Cardiac fibroblast (primary cell): ENCODE measurements around the gene SPNS2.

Experiments
- DNase-seq, 2 donors: peaks; one replicate each; pipeline versions ENCODE4 v3.0.0 to v3.0.0-alpha.2; 2010; ENCODE audit warnings: low read depth in 2 of 2
- H3K4me3 ChIP-seq, 2 donors: replicated peaks in 1 of 2; 1 replicate in 1 of 2; 2 replicates in 1 of 2; pipeline ENCODE4 v1.5.1; 2011; ENCODE audit warnings: low read depth in 2 of 2, low read length in 2 of 2, mild to moderate bottlenecking in 2 of 2, moderate library complexity in 1 of 2
- CTCF ChIP-seq: IDR thresholded peaks from one replicate; pipeline ENCODE4 v1.5.1; 2011; ENCODE audit warnings: low read depth, mild to moderate bottlenecking, low read length, inconsistent platforms

SPNS2 gene

GRCh38 chr17:4499431-4500190 is 930 bp downstream of the SPNS2 start:
- H3K4me3 ChIP-seq = peak overlapping the region in 1 of 2 donors; percentile 13
- peak in 1 of 2 donors; percentile 13 for DNase-seq
- no peak for TF ChIP-seq CTCF

- no peak for TF ChIP-seq CTCF
- H3K4me3 ChIP-seq = no peak overlapping the region
- no peak for DNase-seq
These were observed 1.5 kb downstream of the SPNS2 start for GRCh38 chr17:4500191-4500571.

- DNase-seq = no peak
- no peak overlapping the region for H3K4me3 ChIP-seq
- TF ChIP-seq CTCF = no peak
These were observed 2.7 kb downstream of the SPNS2 start for GRCh38 chr17:4501295-4501949.

GRCh38 chr17:4502466-4503154 is 3.9 kb downstream of the SPNS2 start:
- no peak for DNase-seq
- TF ChIP-seq CTCF = no peak
- H3K4me3 ChIP-seq = no peak overlapping the region

- H3K4me3 ChIP-seq = no peak overlapping the region
- no peak for TF ChIP-seq CTCF
- no peak for DNase-seq
These were observed 4.8 kb downstream of the SPNS2 start for GRCh38 chr17:4503283-4504025.

- DNase-seq = no peak
- no peak overlapping the region for H3K4me3 ChIP-seq
- TF ChIP-seq CTCF = no peak
These were observed 5.5 kb downstream of the SPNS2 start for GRCh38 chr17:4504188-4504587.
